Suprapubic skin (tissue), 4 donors: ENCODE data around the gene ZNFX1.

Source experiments
- CTCF ChIP-seq, 2 donors: fragments of 200-600 bp in 1 of 2; fragments of 450-650 bp in 1 of 2; sonication (generic) in 1 of 2; IDR thresholded peaks; one replicate each; pipeline ENCODE4 v1.5.1; 2016 to 2019; ENCODE audit warnings: antibody characterized with exemption in 2 of 2, mild to moderate bottlenecking in 1 of 2, moderate library complexity in 1 of 2
- POLR2A ChIP-seq, 2 donors: fragments of 450-650 bp; IDR thresholded peaks; one replicate each; pipeline ENCODE4 v1.6.1; 2017; ENCODE audit warnings: antibody characterized with exemption in 2 of 2, mild to moderate bottlenecking in 2 of 2, moderate library complexity in 2 of 2
- POLR2AphosphoS5 ChIP-seq, 3 donors: sonication (generic); formaldehyde crosslinking; IDR thresholded peaks; one replicate each; pipeline ENCODE4 v1.6.1; 2017; ENCODE audit warnings: antibody characterized with exemption in 3 of 3

- no peak for TF ChIP-seq CTCF (IDR thresholded peaks at IDR 0.05)
- TF ChIP-seq POLR2A (IDR thresholded peaks at IDR 0.05) = no peak
- TF ChIP-seq POLR2AphosphoS5 (IDR thresholded peaks at IDR 0.05) = no peak
Measured at GRCh38 chr20:49306903-49307620, 29.2 kb upstream of the ZNFX1 start.
